K562 (cell line): ENCODE data around the gene ZBTB20. TPM values are rescaled to one million over a fixed set of nuclear protein-coding genes. Genes with fewer than 3 reads are reported as not detected.

ENCODE experiments used
- ATAC-seq: fragments of 200-7000 bp; cut with Tn5 transposase; 3 replicates; pipeline ENCODE4 v1.9.1; 2020; ENCODE audit warnings: moderate library complexity
- BruUV-seq: library from RNA; stranded (reverse); fragments of 400-500 nt; replicated peaks from 2 replicates; lab custom pipeline; 2021; lab: Mats Ljungman, UMichigan
- CTCF ChIA-PET: fragments of 300-600 bp; formaldehyde crosslinking; extraction: SDS; loops from one replicate; lab custom pipeline; 2021; ENCODE audit warnings: low intra/inter-chr PET ratio; lab: Yijun Ruan, JAX
- POLR2A ChIA-PET: fragments of 300-600, 350-650 bp; sonication (Branson Sonifier 250); formaldehyde crosslinking; extraction: SDS; loops from one replicate; lab custom pipeline; 2021; ENCODE audit warnings: antibody characterized with exemption, inconsistent platforms; lab: Yijun Ruan, JAX
- DNase-seq, 4 experiments: peaks; one replicate each; pipeline versions ENCODE4 v3.0.0 to v3.0.0-alpha.2; 2011 to 2018; ENCODE audit warnings: low spot score in 3 of 4, mixed read lengths in 3 of 4; ENCODE audit errors: extremely low read depth in 1 of 4
- FAIRE-seq: peaks from 2 replicates; lab custom pipeline; 2011; peaks lifted over from hg19 to GRCh38; lab: Jason Lieb, UNC
- H2AFZ ChIP-seq: 2 replicates; pipeline ENCODE4 v1.6.0; 2011; ENCODE audit warnings: low read depth, low read length, control low read depth, inconsistent platforms
- H3K27ac ChIP-seq: fragments of 200-600 bp; 3 replicates; pipeline ENCODE4 v1.8.0; 2011; ENCODE audit warnings: low read depth, mild to moderate bottlenecking, control low read depth, inconsistent platforms, low read length, moderate library complexity, mixed read lengths; ENCODE audit errors: extremely low read depth
- H3K27me3 ChIP-seq, 2 experiments: fragments of 300-600 bp in 1 of 2; 2 replicates in 1 of 2; 3 replicates in 1 of 2; pipeline versions ENCODE4 v1.6.0 to v1.8.0; 2011; ENCODE audit warnings: inconsistent platforms in 2 of 2, low read length in 2 of 2, mild to moderate bottlenecking in 1 of 2, mixed read lengths in 1 of 2, moderate library complexity in 1 of 2; ENCODE audit not compliant: control insufficient read depth in 2 of 2, insufficient read depth in 2 of 2
- H3K36me3 ChIP-seq: fragments of 300-600 bp; 3 replicates; pipeline ENCODE4 v1.8.0; 2011; ENCODE audit warnings: mild to moderate bottlenecking, low read length, inconsistent platforms; ENCODE audit not compliant: control insufficient read depth, insufficient read depth
- H3K4me1 ChIP-seq, 2 experiments: fragments of 200-600 bp in 1 of 2; replicated peaks in 1 of 2; 2 replicates in 1 of 2; 3 replicates in 1 of 2; pipeline versions ENCODE4 v1.5.1 to v1.8.0; 2011; ENCODE audit warnings: inconsistent platforms in 2 of 2, low read length in 2 of 2, mild to moderate bottlenecking in 1 of 2, mixed read lengths in 1 of 2, moderate library complexity in 1 of 2; ENCODE audit not compliant: control insufficient read depth in 2 of 2, insufficient read depth in 2 of 2
- H3K4me2 ChIP-seq: 2 replicates; pipeline ENCODE4 v1.6.1; 2011; ENCODE audit warnings: low read length, control low read depth, inconsistent platforms, mixed read lengths; ENCODE audit not compliant: insufficient read depth
- H3K4me3 ChIP-seq: fragments of 200-600 bp; sonication (generic), shearing (Covaris generic); 2 replicates; pipeline ENCODE4 v1.5.1; 2016; ENCODE audit warnings: control low read depth, inconsistent platforms
- H3K79me2 ChIP-seq: fragments of 200-600 bp; 3 replicates; pipeline ENCODE4 v1.8.0; 2011; ENCODE audit warnings: low read length, inconsistent platforms; ENCODE audit not compliant: control insufficient read depth, insufficient read depth
- H3K9ac ChIP-seq, 2 experiments: 2 replicates each; pipeline versions ENCODE4 v1.6.0 to v1.6.1; 2011; ENCODE audit warnings: low read depth in 2 of 2, low read length in 2 of 2, control low read depth in 1 of 2, inconsistent platforms in 1 of 2, mild to moderate bottlenecking in 1 of 2, mixed read lengths in 1 of 2; ENCODE audit not compliant: insufficient read depth in 1 of 2
- H3K9me1 ChIP-seq: one replicate; pipeline ENCODE4 v1.6.0; 2011; ENCODE audit warnings: inconsistent platforms, mild to moderate bottlenecking, low read length, moderate library complexity; ENCODE audit not compliant: control insufficient read depth, insufficient read depth
- H3K9me3 ChIP-seq: replicated peaks from 2 replicates; pipeline ENCODE4 v1.5.1; 2011; ENCODE audit warnings: low read depth, low read length, inconsistent platforms; ENCODE audit not compliant: control insufficient read depth, insufficient read depth
- H4K20me1 ChIP-seq: replicated peaks from 2 replicates; pipeline ENCODE4 v1.6.1; 2011; ENCODE audit warnings: low read length, inconsistent platforms, mixed read lengths; ENCODE audit not compliant: control insufficient read depth, insufficient read depth
- ARHGAP35 ChIP-seq: fragments of 450-650 bp; IDR thresholded peaks from 2 replicates; pipeline ENCODE4 v1.6.1; 2018; ENCODE audit not compliant: partially characterized antibody
- ATF1 ChIP-seq, 2 experiments: fragments of 450-650 bp in 1 of 2; IDR thresholded peaks; 2 replicates each; pipeline ENCODE4 v1.6.1; 2016; ENCODE audit warnings: missing compliant biosample characterization in 1 of 2, missing genetic modification characterization in 1 of 2
- CEBPG ChIP-seq, 3 experiments: fragments of 200-800 bp in 1 of 3; sonication (Bioruptor generic) in 1 of 3; sonication (generic) in 1 of 3; formaldehyde crosslinking in 1 of 3; IDR thresholded peaks in 2 of 3; conservative IDR thresholded peaks in 1 of 3; 2 replicates each; pipeline versions ENCODE4 v1.6.1 to v1.8.0; 2016 to 2022; ENCODE audit warnings: missing compliant biosample characterization in 2 of 3, missing genetic modification characterization in 2 of 3, mild to moderate bottlenecking in 1 of 3, missing genetic modification reagents in 1 of 3
- MTF1 ChIP-seq: fragments of 250-450 bp; sonication (Bioruptor Pico); IDR thresholded peaks from 2 replicates; pipeline ENCODE4 v1.9.0; 2021; ENCODE audit warnings: moderate library complexity, mild to moderate bottlenecking, inconsistent platforms, borderline replicate concordance
- PHF21A ChIP-seq: fragments of 450-650 bp; IDR thresholded peaks from 2 replicates; pipeline ENCODE4 v1.6.1; 2017; ENCODE audit warnings: low read depth, borderline replicate concordance
- THRAP3 ChIP-seq: fragments of 450-650 bp; IDR thresholded peaks from 2 replicates; pipeline ENCODE4 v1.6.1; 2016; ENCODE audit warnings: mild to moderate bottlenecking, inconsistent platforms, borderline replicate concordance
- ZEB2 ChIP-seq: fragments of 450-650 bp; IDR thresholded peaks from 2 replicates; pipeline ENCODE4 v1.6.1; 2016
- ZNF354B ChIP-seq: fragments of 250-450 bp; sonication (Bioruptor Pico); IDR thresholded peaks from 2 replicates; pipeline ENCODE4 v1.4.0; 2020
- ZNF444 ChIP-seq: fragments of 250-450 bp; sonication (Bioruptor Pico); IDR thresholded peaks from 2 replicates; pipeline ENCODE4 v1.4.0; 2020; ENCODE audit warnings: mild to moderate bottlenecking, moderate library complexity
- WGBS: fragments of 100-300 bp; shearing (Covaris generic); methylation state at CpG from one replicate; pipeline ENCODE4 v1.1.6; 2016; ENCODE audit warnings: low coverage, mixed read lengths; ENCODE audit not compliant: insufficient coverage; ENCODE audit errors: missing lambda C conversion rate; 5-methylcytosine and 5-hydroxymethylcytosine counted together
- in situ Hi-C: fragments of 300-500 bp; cut with MboI; formaldehyde crosslinking; loops from 4 replicates; pipeline ENCODE4 v1.15.0; 2018; ENCODE audit warnings: inconsistent platforms, mixed read lengths
- intact Hi-C: fragments of 100-400 bp; cut with micrococcal nuclease; formaldehyde crosslinking; loops from 2 replicates; pipeline ENCODE4 v1.14.2; 2022
- polyA plus RNA-seq, 8 experiments: library from polyadenylated mRNA; depleted of rRNA in 4 of 8; stranded (reverse) in 5 of 8; unstranded in 3 of 8; fragments of >200 nt; fragmentation: Nextera tagmentation in 2 of 8; fragmentation: Illumina TruSeq in 1 of 8; extraction: Ambion mirVana in 2 of 8; extraction: Trizol in 1 of 8; gene quantifications; 2 replicates each; pipeline versions ENCODE4 v1.2.1 to v1.2.3, GENCODE V29; 2011 to 2014; ENCODE audit warnings: inconsistent platforms in 1 of 8, missing spikeins in 1 of 8
- total RNA-seq, 7 experiments: library from RNA; depleted of rRNA in 6 of 7; stranded (reverse); fragments of >200 nt in 6 of 7; fragmentation: Illumina TruSeq in 2 of 7; extraction: Trizol in 2 of 7; gene quantifications; 2 replicates each; pipeline versions ENCODE4 v1.2.1 to v1.2.3, GENCODE V29; 2011 to 2021; ENCODE audit warnings: low replicate concordance in 1 of 7
- TF ChIP-seq, protein P1 (sequence below): fragments of 200-400 bp; formaldehyde crosslinking; IDR thresholded peaks from 2 replicates; pipeline ENCODE4 v1.6.1; 2017; ENCODE audit warnings: mild to moderate bottlenecking, low read depth, low read length, moderate library complexity
- TF ChIP-seq, protein P2 (sequence below): fragments of 250-450 bp; sonication (Bioruptor Pico); IDR thresholded peaks from 2 replicates; pipeline ENCODE4 v1.5.0; 2021; ENCODE audit warnings: mild to moderate bottlenecking, moderate library complexity
- TF ChIP-seq, protein P3 (sequence below): fragments of 250-450 bp; sonication (Bioruptor Pico); IDR thresholded peaks from 2 replicates; pipeline ENCODE4 v1.5.1; 2021; ENCODE audit warnings: mild to moderate bottlenecking

ZBTB20 gene
- total and polyA plus RNA-seq, 9 of the 15 experiments (the other 6 are each of a cell fraction or from before 2014, with no cell fraction given): 0.17 to 1.7 (median 0.45) TPM

DNA sequence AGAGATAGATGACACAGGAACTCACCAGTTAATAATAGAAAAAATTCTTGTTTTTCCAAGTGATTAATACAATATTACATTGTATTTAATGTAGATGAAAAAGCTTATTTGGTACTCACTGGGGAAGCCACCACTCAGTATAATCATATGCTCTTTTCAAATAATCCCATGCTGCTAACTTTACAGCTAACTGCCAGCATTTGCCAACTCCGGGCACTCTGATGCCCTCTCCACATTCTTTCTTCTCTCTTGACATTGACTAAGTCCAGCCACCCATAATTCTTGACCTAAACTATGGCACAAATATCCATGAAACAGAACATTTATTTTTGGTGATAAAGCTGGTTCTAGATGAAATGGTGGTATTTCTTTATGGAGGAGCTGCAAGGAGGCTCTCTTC lies 384.9 kb downstream of the ZBTB20 start:
- 21% methylated on average over 1 of the region's 1 CpG for WGBS
- Histone ChIP-seq H3K4me3 (no peak overlapping the region), H2AFZ (no peak overlapping the region), H3K9me1 (no peaks in the 10 kb centered on the region), H3K27ac (no peak overlapping the region), H3K36me3 (no peaks in the 10 kb centered on the region), H3K9me3 (no peaks in the 10 kb centered on the region), H4K20me1 (no peaks in the 10 kb centered on the region)
- POLR2A ChIA-PET: no interaction called here
- ATAC-seq: no peak
- TF ChIP-seq ZEB2 (no peak), ATF1 (CRISPR knock-in tag; IDR thresholded peaks at IDR 0.05) (no peak), ATF1 (tag; IDR thresholded peaks at IDR 0.05) (no peak), THRAP3 (no peak), ARHGAP35 (no peak), ZNF354B (no peak), ZNF444 (CRISPR knock-in tag) (no peak), PHF21A (no peak), MTF1 (no peak), CEBPG (CRISPR knock-in tag; IDR thresholded peaks at IDR 0.05) (no peak), CEBPG (tag; conservative IDR thresholded peaks at IDR 0.05 in 1 of 2, IDR thresholded peaks at IDR 0.05 in 1 of 2) (no peak)
- TF ChIP-seq, protein P1, sequence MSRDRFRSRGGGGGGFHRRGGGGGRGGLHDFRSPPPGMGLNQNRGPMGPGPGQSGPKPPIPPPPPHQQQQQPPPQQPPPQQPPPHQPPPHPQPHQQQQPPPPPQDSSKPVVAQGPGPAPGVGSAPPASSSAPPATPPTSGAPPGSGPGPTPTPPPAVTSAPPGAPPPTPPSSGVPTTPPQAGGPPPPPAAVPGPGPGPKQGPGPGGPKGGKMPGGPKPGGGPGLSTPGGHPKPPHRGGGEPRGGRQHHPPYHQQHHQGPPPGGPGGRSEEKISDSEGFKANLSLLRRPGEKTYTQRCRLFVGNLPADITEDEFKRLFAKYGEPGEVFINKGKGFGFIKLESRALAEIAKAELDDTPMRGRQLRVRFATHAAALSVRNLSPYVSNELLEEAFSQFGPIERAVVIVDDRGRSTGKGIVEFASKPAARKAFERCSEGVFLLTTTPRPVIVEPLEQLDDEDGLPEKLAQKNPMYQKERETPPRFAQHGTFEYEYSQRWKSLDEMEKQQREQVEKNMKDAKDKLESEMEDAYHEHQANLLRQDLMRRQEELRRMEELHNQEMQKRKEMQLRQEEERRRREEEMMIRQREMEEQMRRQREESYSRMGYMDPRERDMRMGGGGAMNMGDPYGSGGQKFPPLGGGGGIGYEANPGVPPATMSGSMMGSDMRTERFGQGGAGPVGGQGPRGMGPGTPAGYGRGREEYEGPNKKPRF: no peak
- TF ChIP-seq, protein P2, sequence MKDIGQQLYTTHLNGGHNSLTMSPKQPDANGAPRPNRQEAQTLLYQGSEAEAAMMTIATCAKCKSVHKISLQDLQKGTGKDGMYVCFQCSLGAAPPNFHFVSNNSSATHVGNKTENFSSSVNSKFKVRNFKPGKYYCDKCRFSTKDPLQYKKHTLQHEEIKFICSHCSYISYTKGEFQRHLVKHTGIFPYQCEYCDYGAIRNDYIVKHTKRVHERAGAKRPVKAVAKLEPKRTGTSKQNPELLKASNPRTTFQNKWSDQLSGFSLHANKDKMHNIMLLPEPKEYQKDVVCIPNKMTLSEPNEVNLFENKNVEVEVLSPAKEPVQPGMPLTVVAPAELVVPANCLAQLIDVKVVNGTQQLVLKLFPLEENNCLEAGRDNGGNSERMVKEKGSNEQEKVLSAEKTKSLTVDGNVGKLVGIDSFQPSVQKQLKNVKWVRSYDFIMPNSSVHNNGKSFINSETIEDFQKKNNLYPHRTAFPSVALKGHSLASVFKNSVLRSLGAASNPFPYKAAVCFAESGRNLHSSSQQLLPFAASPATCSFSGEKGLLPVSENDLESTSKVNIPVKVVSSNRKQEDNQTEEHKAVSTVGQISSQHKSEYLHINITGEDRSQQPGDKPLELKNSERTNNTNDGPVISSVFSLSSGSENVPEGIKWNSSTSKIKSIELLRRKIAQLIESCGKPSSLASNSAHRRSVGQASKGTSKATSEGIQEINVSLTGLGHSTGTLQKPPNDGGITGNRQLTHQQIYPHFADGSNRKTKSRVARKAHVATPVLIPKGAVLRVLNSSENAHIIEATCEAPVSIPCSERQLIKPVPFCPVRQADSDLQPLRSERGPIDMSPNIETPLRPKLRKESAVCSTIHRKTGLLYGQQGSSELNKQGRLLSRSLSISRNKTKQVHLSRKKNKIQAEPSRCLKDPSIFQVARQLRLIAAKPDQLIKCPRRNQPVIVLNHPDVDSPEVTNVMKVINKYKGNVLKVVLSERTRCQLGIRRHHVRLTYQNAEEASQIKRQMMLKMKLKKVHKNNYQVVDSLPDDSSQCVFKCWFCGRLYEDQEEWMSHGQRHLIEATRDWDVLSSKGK: no peak
- TF ChIP-seq, protein P3, sequence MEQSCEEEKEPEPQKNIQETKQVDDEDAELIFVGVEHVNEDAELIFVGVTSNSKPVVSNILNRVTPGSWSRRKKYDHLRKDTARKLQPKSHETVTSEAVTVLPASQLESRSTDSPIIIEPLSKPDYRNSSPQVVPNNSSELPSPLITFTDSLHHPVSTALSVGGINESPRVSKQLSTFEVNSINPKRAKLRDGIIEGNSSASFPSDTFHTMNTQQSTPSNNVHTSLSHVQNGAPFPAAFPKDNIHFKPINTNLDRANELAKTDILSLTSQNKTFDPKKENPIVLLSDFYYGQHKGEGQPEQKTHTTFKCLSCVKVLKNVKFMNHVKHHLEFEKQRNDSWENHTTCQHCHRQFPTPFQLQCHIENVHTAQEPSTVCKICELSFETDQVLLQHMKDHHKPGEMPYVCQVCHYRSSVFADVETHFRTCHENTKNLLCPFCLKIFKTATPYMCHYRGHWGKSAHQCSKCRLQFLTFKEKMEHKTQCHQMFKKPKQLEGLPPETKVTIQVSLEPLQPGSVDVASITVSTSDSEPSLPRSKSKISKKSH: no peak
- TF ChIP-seq, all 486 proteins: peak for 0
- Histone ChIP-seq H3K4me2 (no peak overlapping the region), H3K9ac (no peak overlapping the region), H3K79me2 (no peaks in the 10 kb centered on the region), H3K27me3 (no peaks in the 10 kb centered on the region), H3K4me1 (no peaks in the 10 kb centered on the region)
- no TSS peak for BruUV-seq
- DNase-seq (no peak), FAIRE-seq (no peak)
- CTCF ChIA-PET: no interaction called here
- in situ Hi-C loops (no loop called here), intact Hi-C loops (no loop called here)
